Activated naive CD4-positive, alpha-beta T cell treated with anti-CD3 and anti-CD28 coated beads, Interleukin-2, amount 10 ng/mL, durations not matched to agents 7 days and 5 days (primary cell): Measurements from ENCODE around the gene CFL1.
A peak's percentile ranks its signal among the peaks of the same experiment; 100 is the strongest.
"Not testable (repeated sequence)": the region's sequence is repeated elsewhere in the genome, so short reads cannot be mapped to it uniquely, and the experiment has no call there.

ENCODE experiments used
- CTCF ChIA-PET: fragments of 350-600 bp; sonication (Branson Sonifier 250); formaldehyde crosslinking; loops from one replicate; lab custom pipeline; 2021; ENCODE audit warnings: antibody characterized with exemption; lab: Charles Lee
- DNase-seq: peaks from one replicate; pipeline ENCODE4 v3.0.0-alpha.2; 2020
- H3K27ac Mint-ChIP-seq: one replicate; pipeline ENCODE4 v1.8.0; 2021; ENCODE audit warnings: mild to moderate bottlenecking, moderate library complexity, mixed read lengths
- H3K27me3 Mint-ChIP-seq: one replicate; pipeline ENCODE4 v1.8.0; 2021; ENCODE audit warnings: mild to moderate bottlenecking, mixed read lengths
- H3K36me3 Mint-ChIP-seq: one replicate; pipeline ENCODE4 v1.8.0; 2021; ENCODE audit warnings: mixed read lengths
- H3K4me1 Mint-ChIP-seq: one replicate; pipeline ENCODE4 v1.8.0; 2021; ENCODE audit warnings: mixed read lengths
- H3K4me3 Mint-ChIP-seq: one replicate; pipeline ENCODE4 v1.8.0; 2021; ENCODE audit warnings: mild to moderate bottlenecking, moderate library complexity, mixed read lengths
- H3K9me3 Mint-ChIP-seq: one replicate; pipeline ENCODE4 v1.8.0; 2021; ENCODE audit warnings: mixed read lengths

Gene CFL1

GRCh38 chr11:65844231-65844872, 13.6 kb downstream of the CFL1 start:
- Mint-ChIP-seq H3K4me1 (no peaks in the 10 kb centered on the region), H3K27ac (no peak overlapping the region), H3K36me3 (no peaks in the 10 kb centered on the region), H3K27me3 (peaks cover 13% of the 10 kb centered on the region), H3K4me3 (no peak overlapping the region), H3K9me3 (no peaks in the 10 kb centered on the region)
- CTCF ChIA-PET: no interaction called here
- DNase-seq: no peak

DNA sequence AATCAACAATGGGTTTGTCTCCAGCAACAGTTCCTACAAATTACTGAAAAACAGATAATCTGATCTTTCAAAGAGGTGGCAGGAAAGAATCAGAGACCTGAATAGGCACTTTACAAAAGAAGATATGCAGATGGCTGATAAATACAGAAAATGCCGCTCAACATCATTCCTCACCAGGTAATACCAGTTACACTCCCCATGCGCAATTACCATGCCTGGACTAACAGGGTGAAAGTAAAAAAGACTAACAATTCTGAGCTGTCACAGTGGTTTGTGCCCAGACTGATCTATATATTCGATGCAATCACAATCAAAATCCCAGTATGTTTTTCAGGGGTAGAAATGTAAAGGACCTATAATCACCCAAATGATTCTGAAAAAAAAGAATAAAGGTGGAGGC, 14.2 kb downstream of the CFL1 start:
- no peak overlapping the region for H3K27ac Mint-ChIP-seq
- H3K9me3 Mint-ChIP-seq: no peaks in the 10 kb centered on the region
- H3K4me1 Mint-ChIP-seq: no peaks in the 10 kb centered on the region
- peaks cover 13% of the 10 kb centered on the region for H3K27me3 Mint-ChIP-seq
- CTCF ChIA-PET: interaction anchor here (0.9 kb wide), 1 partner anchor 8 kb away, joined by 4 read pairs; no protein-coding TSS in a partner anchor
- H3K36me3 Mint-ChIP-seq: no peaks in the 10 kb centered on the region
- DNase-seq: no peak
- H3K4me3 Mint-ChIP-seq: no peak overlapping the region

DNA sequence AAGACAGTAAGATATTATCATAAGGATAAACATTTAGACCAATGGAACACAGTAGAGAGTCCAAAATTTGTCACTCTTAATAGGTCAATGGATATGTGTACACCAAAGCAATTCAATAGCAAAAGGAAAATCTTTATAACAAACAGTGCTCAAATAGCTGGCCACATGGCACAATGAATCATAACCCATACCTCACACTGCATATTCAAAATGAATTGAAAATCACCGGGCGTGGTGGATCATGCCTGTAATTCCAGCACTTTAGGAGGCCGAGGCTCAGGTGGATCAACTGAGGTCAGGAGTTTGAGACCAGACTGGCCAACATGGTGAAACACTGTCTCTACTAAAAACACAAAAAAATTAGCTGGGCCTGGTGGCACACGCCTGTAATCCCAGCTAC, 15.8 kb downstream of the CFL1 start:
- no peak overlapping the region for H3K4me3 Mint-ChIP-seq
- H3K27ac Mint-ChIP-seq: no peak overlapping the region
- no peaks in the 10 kb centered on the region for H3K36me3 Mint-ChIP-seq

DNA sequence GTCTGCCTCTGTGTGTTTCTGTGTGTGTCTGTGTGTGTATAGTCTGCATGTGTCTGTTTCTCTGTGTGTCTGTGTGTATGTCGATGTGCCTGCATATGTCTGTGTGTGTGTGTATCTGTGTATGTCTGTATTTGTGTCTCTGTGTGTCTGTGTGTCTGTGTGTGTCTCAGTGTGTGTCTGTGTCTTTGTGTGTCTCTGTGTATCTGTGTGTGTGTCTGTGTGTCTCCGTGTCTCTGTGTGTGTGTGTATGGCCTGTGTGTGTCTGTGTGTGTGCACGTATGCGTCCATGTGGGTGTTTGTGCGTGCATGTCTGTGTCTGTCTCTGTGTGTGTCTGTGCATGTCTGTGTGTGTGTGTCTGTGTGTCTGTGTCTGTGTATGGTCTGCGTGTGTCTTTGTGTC, 23.8 kb downstream of the CFL1 start:
- CTCF ChIA-PET: interaction anchor here (2.6 kb wide), 1 partner anchor 55 kb away, joined by 15 read pairs; no protein-coding TSS in a partner anchor
- Mint-ChIP-seq H3K27me3 (peaks cover 20% of the 10 kb centered on the region), H3K4me3 (no peak overlapping the region), H3K9me3 (no peaks in the 10 kb centered on the region), H3K36me3 (peaks cover 4% of the 10 kb centered on the region), H3K27ac (no peak overlapping the region), H3K4me1 (peaks cover 9% of the 10 kb centered on the region)
- no peak for DNase-seq

More for the DNA sequence above, 15.8 kb downstream of the CFL1 start:
- no peak for DNase-seq
- no peaks in the 10 kb centered on the region for H3K4me1 Mint-ChIP-seq
- no peaks in the 10 kb centered on the region for H3K9me3 Mint-ChIP-seq
- H3K27me3 Mint-ChIP-seq: peaks cover 13% of the 10 kb centered on the region
- CTCF ChIA-PET: interaction anchor here (1.0 kb wide), 1 partner anchor 10 kb away, joined by 5 read pairs; no protein-coding TSS in a partner anchor

GRCh38 chr11:65833297-65834030, 24.5 kb downstream of the CFL1 start, which contains the start of gene SNX32:
Gene SNX32, plus strand, starts transcription at chr11:65833963. Its CDS starts 103 bp downstream, at chr11:65834066.
- CTCF ChIA-PET: interaction anchor here (0.8 to 2.6 kb wide), 5 partner anchors 16 to 63 kb away, joined by 3 to 15 read pairs (median 3); partner anchors contain the start of gene MUS81
- no peak within 1 kb of the TSS for H3K27ac Mint-ChIP-seq
- H3K9me3 Mint-ChIP-seq: no peaks in the 10 kb centered on the region
- H3K4me1 Mint-ChIP-seq: peaks cover 11% of the 10 kb centered on the region
- no peak within 1 kb of the TSS for H3K4me3 Mint-ChIP-seq
- peaks cover 27% of the 10 kb centered on the region for H3K27me3 Mint-ChIP-seq
- peak; percentile 97 for DNase-seq
- peaks cover 4% of the 10 kb centered on the region for H3K36me3 Mint-ChIP-seq

DNA sequence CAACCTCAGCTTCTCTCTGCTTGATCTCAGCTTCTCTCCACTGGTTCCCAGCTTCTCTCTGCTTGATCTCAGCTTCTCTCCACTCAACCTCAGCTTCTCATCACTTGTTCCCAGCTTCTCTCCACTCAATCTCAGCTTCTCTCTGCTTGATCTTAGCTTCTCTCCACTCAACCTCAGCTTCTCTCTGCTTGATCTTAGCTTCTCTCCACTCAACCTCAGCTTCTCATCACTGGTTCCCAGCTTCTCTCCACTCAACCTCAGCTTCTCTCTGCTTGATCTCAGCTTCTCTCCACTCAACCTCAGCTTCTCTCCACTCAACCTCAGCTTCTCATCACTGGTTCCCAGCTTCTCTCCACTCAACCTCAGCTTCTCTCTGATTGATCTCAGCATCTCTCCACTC, 25.7 kb downstream of the CFL1 start:
- not testable (repeated sequence) for H3K36me3 Mint-ChIP-seq, DNase-seq, H3K9me3 Mint-ChIP-seq, H3K27ac Mint-ChIP-seq
- H3K4me3 Mint-ChIP-seq: peak overlapping the region; percentile 2
- peaks cover 18% of the 10 kb centered on the region for H3K4me1 Mint-ChIP-seq
- CTCF ChIA-PET: interaction anchor here (0.9 to 2.6 kb wide), 4 partner anchors 14 to 121 kb away, joined by 3 to 15 read pairs (median 4); partner anchors contain the start of gene KAT5
- peaks cover 21% of the 10 kb centered on the region for H3K27me3 Mint-ChIP-seq

GRCh38 chr11:65829459-65829858, 28.5 kb downstream of the CFL1 start:
- H3K9me3 Mint-ChIP-seq: no peaks in the 10 kb centered on the region
- no peak overlapping the region for H3K4me3 Mint-ChIP-seq
- H3K27ac Mint-ChIP-seq: no peak overlapping the region
- H3K4me1 Mint-ChIP-seq: peaks cover 18% of the 10 kb centered on the region
- H3K36me3 Mint-ChIP-seq: peaks cover 4% of the 10 kb centered on the region
- DNase-seq: no peak
- H3K27me3 Mint-ChIP-seq: peaks cover 20% of the 10 kb centered on the region
- CTCF ChIA-PET: interaction anchor here (0.9 to 3.2 kb wide), 3 partner anchors 10 to 215 kb away, joined by 3 to 20 read pairs (median 3); no protein-coding TSS in a partner anchor

GRCh38 chr11:65826984-65827735, 30.8 kb downstream of the CFL1 start:
- Mint-ChIP-seq H3K9me3 (no peaks in the 10 kb centered on the region), H3K4me3 (no peak overlapping the region), H3K27me3 (peaks cover 20% of the 10 kb centered on the region), H3K27ac (no peak overlapping the region), H3K36me3 (no peaks in the 10 kb centered on the region), H3K4me1 (peaks cover 12% of the 10 kb centered on the region)
- CTCF ChIA-PET: interaction anchor here (1.1 to 3.2 kb wide), 5 partner anchors 8 to 122 kb away, joined by 3 to 20 read pairs (median 3); no protein-coding TSS in a partner anchor
- no peak for DNase-seq

DNA sequence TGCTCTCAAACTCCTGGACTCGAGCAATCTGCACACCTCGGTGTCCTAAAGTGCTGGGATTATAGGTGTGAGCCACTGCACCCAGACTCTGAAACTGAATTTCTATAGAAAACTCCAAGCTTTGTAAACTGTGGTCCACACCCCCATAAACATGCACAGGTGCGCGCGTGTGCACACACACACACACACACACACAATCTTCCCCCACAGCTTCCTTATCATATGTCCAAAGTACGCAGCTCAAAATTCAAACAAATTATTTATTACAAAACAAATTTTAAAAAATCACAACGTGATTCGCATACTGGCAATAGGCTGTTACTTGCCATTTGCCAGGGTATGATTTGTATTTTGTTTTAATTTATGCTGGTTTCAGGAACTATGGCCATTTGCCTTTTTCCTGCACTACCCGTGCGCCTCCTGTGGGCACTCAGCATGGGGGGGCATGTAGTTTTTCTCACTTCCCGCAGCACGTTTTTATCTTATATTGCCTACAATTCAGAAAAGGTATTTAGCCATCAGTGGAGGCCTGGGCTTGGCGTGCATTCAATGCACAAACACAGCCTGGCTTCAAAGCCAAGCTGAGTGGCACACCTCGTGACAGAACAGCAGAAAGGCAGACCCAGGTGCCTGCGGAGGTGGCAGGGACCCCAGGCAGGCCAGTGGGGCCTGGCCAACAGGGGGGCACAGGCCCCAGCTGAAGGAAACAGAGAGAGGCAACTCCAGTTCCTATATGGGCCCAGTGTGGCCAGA, 35.0 kb downstream of the CFL1 start:
- H3K9me3 Mint-ChIP-seq: no peaks in the 10 kb centered on the region
- no peak overlapping the region for H3K4me3 Mint-ChIP-seq
- H3K4me1 Mint-ChIP-seq: peaks cover 12% of the 10 kb centered on the region
- DNase-seq: no peak
- H3K27ac Mint-ChIP-seq: no peak overlapping the region
- H3K27me3 Mint-ChIP-seq: peaks cover 6% of the 10 kb centered on the region
- CTCF ChIA-PET: interaction anchor here (1.3 to 3.1 kb wide), 2 partner anchors 43 to 112 kb away, joined by 4 to 15 read pairs; partner anchors contain the start of gene KAT5
- H3K36me3 Mint-ChIP-seq: no peaks in the 10 kb centered on the region

DNA sequence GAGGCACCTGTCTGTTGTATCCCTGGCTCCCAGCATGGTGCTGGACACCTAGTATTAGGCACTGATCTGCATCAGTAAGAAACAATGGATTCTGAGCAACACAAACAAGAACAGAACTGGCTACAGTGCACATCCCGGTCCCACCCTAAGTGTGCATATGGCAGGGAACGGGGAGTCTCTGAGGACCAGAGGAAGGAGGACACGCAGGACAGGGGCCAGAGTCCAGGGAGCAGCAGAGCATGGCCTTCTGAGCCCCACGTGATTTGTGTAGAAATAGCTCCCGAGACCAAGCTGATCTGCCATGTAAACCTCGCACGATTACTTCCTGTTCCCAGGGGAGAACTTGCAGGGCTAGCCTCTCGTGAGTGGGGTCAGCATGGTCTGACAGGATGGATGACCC, 36.9 kb downstream of the CFL1 start:
- CTCF ChIA-PET: interaction anchor here (0.7 to 6.5 kb wide), 2 partner anchors 36 to 44 kb away, joined by 3 to 128 read pairs; partner anchors contain the start of gene AP5B1
- no peak overlapping the region for H3K27ac Mint-ChIP-seq

DNA sequence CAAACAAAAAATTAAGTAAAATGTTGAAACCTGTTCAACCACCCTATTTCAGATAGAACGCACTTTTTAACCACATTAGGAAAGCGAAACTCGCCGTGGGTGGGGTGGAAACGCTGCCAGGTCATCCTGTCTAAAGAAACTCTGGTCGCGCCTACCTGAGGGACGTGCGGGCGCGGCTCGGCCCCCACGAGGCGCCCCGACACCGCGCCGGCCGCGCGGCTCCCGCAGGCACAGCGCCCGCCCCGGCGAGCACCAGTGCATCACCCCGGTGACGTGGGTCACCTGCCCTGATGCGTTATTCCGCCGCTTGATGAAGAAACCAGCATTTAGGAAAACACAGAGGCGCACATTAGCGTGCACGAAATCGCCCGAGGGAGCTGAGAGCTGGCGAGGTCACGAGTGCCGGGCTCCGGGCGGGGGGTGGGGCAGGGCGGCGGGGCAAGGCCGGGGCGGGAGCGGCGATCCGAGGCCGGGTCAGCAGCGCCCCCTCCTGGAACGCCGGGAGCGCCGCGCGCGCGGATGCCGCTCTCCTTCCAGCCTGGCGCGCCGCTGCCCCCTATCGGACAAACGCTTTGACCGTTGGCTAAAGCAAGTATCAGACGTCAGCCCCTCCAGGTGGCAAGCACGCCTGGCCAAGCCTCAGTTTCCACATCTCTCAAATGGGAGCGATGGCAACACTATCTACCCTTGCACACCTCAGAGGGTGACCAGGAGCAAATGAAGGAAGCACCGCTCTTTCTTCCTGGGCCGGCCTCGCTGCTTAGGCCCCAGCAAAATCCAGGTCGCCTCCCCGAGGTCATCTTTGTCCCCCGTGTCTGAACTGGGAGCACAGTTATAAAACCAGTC, 39.9 kb downstream of the CFL1 start:
- Mint-ChIP-seq H3K36me3 (peaks cover 7% of the 10 kb centered on the region), H3K9me3 (no peaks in the 10 kb centered on the region), H3K27me3 (peaks cover 15% of the 10 kb centered on the region), H3K4me3 (peak overlapping the region; percentile 73), H3K4me1 (peaks cover 23% of the 10 kb centered on the region), H3K27ac (peak overlapping the region; percentile 84)
- peak; percentile 94 for DNase-seq
- CTCF ChIA-PET: interaction anchor here (0.7 to 6.5 kb wide), 18 partner anchors 10 to 204 kb away, joined by 3 to 128 read pairs (median 4); partner anchors contain the start of genes AP5B1, CCDC85B, KAT5 and RNASEH2C

More for the DNA sequence above, 36.9 kb downstream of the CFL1 start:
- no peak for DNase-seq
- Mint-ChIP-seq H3K36me3 (peaks cover 7% of the 10 kb centered on the region), H3K4me1 (peaks cover 21% of the 10 kb centered on the region), H3K27me3 (peaks cover 6% of the 10 kb centered on the region), H3K4me3 (no peak overlapping the region), H3K9me3 (no peaks in the 10 kb centered on the region)

- peak overlapping the region; percentile 84 for H3K27ac Mint-ChIP-seq
- no peak for DNase-seq
- H3K27me3 Mint-ChIP-seq: peaks cover 15% of the 10 kb centered on the region
- peaks cover 23% of the 10 kb centered on the region for H3K4me1 Mint-ChIP-seq
- H3K9me3 Mint-ChIP-seq: no peaks in the 10 kb centered on the region
- peak overlapping the region; percentile 73 for H3K4me3 Mint-ChIP-seq
- CTCF ChIA-PET: interaction anchor here (0.8 to 6.5 kb wide), 13 partner anchors 16 to 205 kb away, joined by 3 to 128 read pairs (median 5); partner anchors contain the start of genes AP5B1, CCDC85B, KAT5 and RNASEH2C
- peaks cover 7% of the 10 kb centered on the region for H3K36me3 Mint-ChIP-seq
These were observed 40.6 kb downstream of the CFL1 start for GRCh38 chr11:65817312-65817834.
